GM10266 (cell line): ENCODE data around the gene RALGAPA1.

ENCODE experiments used
- DNase-seq: peaks from one replicate; pipeline ENCODE4 v3.0.0; 2012; ENCODE audit errors: extremely low spot score
- CTCF ChIP-seq: IDR thresholded peaks from 2 replicates; pipeline ENCODE4 v1.5.1; 2012; ENCODE audit warnings: mild to moderate bottlenecking, low read depth; ENCODE audit not compliant: control insufficient read depth, insufficient read depth; ENCODE audit errors: missing control alignments

The RALGAPA1 gene

GRCh38 chr14:35533357-35534207 is 275.5 kb downstream of the RALGAPA1 start, which contains the start of gene INSM2:
TSS of gene INSM2 (plus strand) at chr14:35534164. CDS start at chr14:35534253, 89 bp downstream.
- DNase-seq: peak; percentile 77
- peak; percentile 10 for TF ChIP-seq CTCF

- TF ChIP-seq CTCF: no peak
- no peak for DNase-seq
These were observed 276.2 kb downstream of the RALGAPA1 start for GRCh38 chr14:35532783-35533356.

- TF ChIP-seq CTCF: no peak
- no peak for DNase-seq
These were observed 276.9 kb downstream of the RALGAPA1 start for GRCh38 chr14:35531960-35532747.

GRCh38 chr14:35526962-35527361 is 282.1 kb downstream of the RALGAPA1 start:
- no peak for DNase-seq
- no peak for TF ChIP-seq CTCF

GRCh38 chr14:35525695-35526094 is 283.4 kb downstream of the RALGAPA1 start:
- no peak for DNase-seq
- no peak for TF ChIP-seq CTCF

GRCh38 chr14:35519986-35520385 is 289.1 kb downstream of the RALGAPA1 start:
- DNase-seq: no peak
- no peak for TF ChIP-seq CTCF
